NOMO-1 treated with DMSO at 0.1 percent for 48 hours (cell line): ENCODE results near the gene ELP6.

Experiments
- DNase-seq: peaks from one replicate; lab custom pipeline; 2025; ENCODE audit not compliant: unreplicated experiment; lab: John Stamatoyannopoulos, UW

ELP6 gene

GRCh38 chr3:47513125-47513929, at the start of gene ELP6:
Gene ELP6, minus strand, starts transcription at chr3:47513712. Its CDS starts 122 bp downstream, at chr3:47513590.
- DNase-seq = peak; percentile 95

- no peak for DNase-seq
Measured at GRCh38 chr3:47556351-47556750, 42.8 kb upstream of the ELP6 start.

- DNase-seq = no peak
Measured at GRCh38 chr3:47554335-47554734, 40.8 kb upstream of the ELP6 start.

- no peak for DNase-seq
Measured at GRCh38 chr3:47553407-47553806, 39.9 kb upstream of the ELP6 start.

GRCh38 chr3:47542471-47543173, 29.1 kb upstream of the ELP6 start:
- no peak for DNase-seq

GRCh38 chr3:47541583-47542108, 28.1 kb upstream of the ELP6 start:
- DNase-seq = no peak

GRCh38 chr3:47540281-47540680, 26.8 kb upstream of the ELP6 start:
- no peak for DNase-seq

GRCh38 chr3:47536967-47537366, 23.5 kb upstream of the ELP6 start:
- no peak for DNase-seq

- no peak for DNase-seq
Measured at GRCh38 chr3:47536221-47536891, 22.8 kb upstream of the ELP6 start.

- DNase-seq = no peak
Measured at GRCh38 chr3:47533996-47534454, 20.5 kb upstream of the ELP6 start.

GRCh38 chr3:47533481-47533880, 20.0 kb upstream of the ELP6 start:
- DNase-seq = no peak

GRCh38 chr3:47527952-47528725, 14.6 kb upstream of the ELP6 start:
- DNase-seq = no peak

- no peak for DNase-seq
Measured at GRCh38 chr3:47525617-47526016, 12.1 kb upstream of the ELP6 start.

- no peak for DNase-seq
Measured at GRCh38 chr3:47523310-47524073, 10.0 kb upstream of the ELP6 start.

- DNase-seq = peak; percentile 89
Measured at GRCh38 chr3:47522082-47522987, 8.8 kb upstream of the ELP6 start.

GRCh38 chr3:47520756-47521155, 7.2 kb upstream of the ELP6 start:
- no peak for DNase-seq

GRCh38 chr3:47517937-47518336, 4.4 kb upstream of the ELP6 start:
- no peak for DNase-seq

- DNase-seq = no peak
Measured at GRCh38 chr3:47515864-47516319, 2.4 kb upstream of the ELP6 start.

- DNase-seq = no peak
Measured at GRCh38 chr3:47515100-47515499, 1.6 kb upstream of the ELP6 start.
